HEK293 (cell line): ENCODE results near the gene RNU1-4.
"Not testable (repeated sequence)": the region's sequence is repeated elsewhere in the genome, so short reads cannot be mapped to it uniquely, and the experiment has no call there.

Source experiments
- KLF1 ChIP-seq: fragments of 450-650 bp; formaldehyde crosslinking; IDR thresholded peaks from 2 replicates; pipeline ENCODE4 v1.5.1; 2016; ENCODE audit warnings: missing biosample characterization, missing genetic modification characterization
- SETDB1 ChIP-seq: IDR thresholded peaks from one replicate; pipeline ENCODE4 v1.6.1; 2017; ENCODE audit warnings: mild to moderate bottlenecking, low read length, moderate library complexity, mixed read lengths; ENCODE audit not compliant: insufficient read length
- SP2 ChIP-seq: fragments of 450-650 bp; formaldehyde crosslinking; IDR thresholded peaks from 2 replicates; pipeline ENCODE4 v1.5.1; 2016; ENCODE audit warnings: missing biosample characterization, missing genetic modification characterization
- TCF7L2 ChIP-seq: IDR thresholded peaks from 2 replicates; pipeline ENCODE4 v1.6.1; 2011; ENCODE audit warnings: low read depth, mild to moderate bottlenecking, inconsistent platforms, low read length, moderate library complexity, borderline replicate concordance
- ZFP37 ChIP-seq: fragments of 450-650 bp; formaldehyde crosslinking; IDR thresholded peaks from 2 replicates; pipeline ENCODE4 v1.5.1; 2016; ENCODE audit warnings: missing biosample characterization, missing genetic modification characterization
- ZNF155 ChIP-seq: fragments of 450-650 bp; formaldehyde crosslinking; IDR thresholded peaks from 2 replicates; pipeline ENCODE4 v1.5.1; 2016; ENCODE audit warnings: missing biosample characterization, missing genetic modification characterization
- ZNF23 ChIP-seq: fragments of 450-650 bp; formaldehyde crosslinking; IDR thresholded peaks from 2 replicates; pipeline ENCODE4 v1.5.1; 2016; ENCODE audit warnings: missing biosample characterization, missing genetic modification characterization, borderline replicate concordance
- ZNF274 ChIP-seq, 2 experiments: fragments of 200-500 bp in 1 of 2; fragments of 450-650 bp in 1 of 2; sonication (Bioruptor generic) in 1 of 2; formaldehyde crosslinking in 1 of 2; IDR thresholded peaks; 2 replicates each; pipeline versions ENCODE4 v1.5.1 to v1.6.1; 2014 to 2016; ENCODE audit warnings: borderline replicate concordance in 1 of 2, inconsistent platforms in 1 of 2, low read length in 1 of 2, missing biosample characterization in 1 of 2, missing genetic modification characterization in 1 of 2
- ZNF585B ChIP-seq: fragments of 450-650 bp; formaldehyde crosslinking; IDR thresholded peaks from 2 replicates; pipeline ENCODE4 v1.5.1; 2016; ENCODE audit warnings: missing biosample characterization, missing genetic modification characterization
- ZNF768 ChIP-seq: fragments of 450-650 bp; formaldehyde crosslinking; IDR thresholded peaks from 2 replicates; pipeline ENCODE4 v1.5.1; 2018; ENCODE audit warnings: missing biosample characterization, mild to moderate bottlenecking, missing genetic modification characterization
- TF ChIP-seq, protein P1 (sequence below): fragments of 450-650 bp; formaldehyde crosslinking; IDR thresholded peaks from 2 replicates; pipeline ENCODE4 v1.5.1; 2016; ENCODE audit warnings: missing biosample characterization, missing genetic modification characterization
- TF ChIP-seq, protein P2 (sequence below): fragments of 450-650 bp; IDR thresholded peaks from 2 replicates; pipeline ENCODE4 v1.5.1; 2018; ENCODE audit warnings: missing biosample characterization, missing genetic modification characterization
- TF ChIP-seq, protein P3 (sequence below): fragments of 450-650 bp; formaldehyde crosslinking; IDR thresholded peaks from 2 replicates; pipeline ENCODE4 v1.5.1; 2016; ENCODE audit warnings: missing biosample characterization, missing genetic modification characterization

DNA sequence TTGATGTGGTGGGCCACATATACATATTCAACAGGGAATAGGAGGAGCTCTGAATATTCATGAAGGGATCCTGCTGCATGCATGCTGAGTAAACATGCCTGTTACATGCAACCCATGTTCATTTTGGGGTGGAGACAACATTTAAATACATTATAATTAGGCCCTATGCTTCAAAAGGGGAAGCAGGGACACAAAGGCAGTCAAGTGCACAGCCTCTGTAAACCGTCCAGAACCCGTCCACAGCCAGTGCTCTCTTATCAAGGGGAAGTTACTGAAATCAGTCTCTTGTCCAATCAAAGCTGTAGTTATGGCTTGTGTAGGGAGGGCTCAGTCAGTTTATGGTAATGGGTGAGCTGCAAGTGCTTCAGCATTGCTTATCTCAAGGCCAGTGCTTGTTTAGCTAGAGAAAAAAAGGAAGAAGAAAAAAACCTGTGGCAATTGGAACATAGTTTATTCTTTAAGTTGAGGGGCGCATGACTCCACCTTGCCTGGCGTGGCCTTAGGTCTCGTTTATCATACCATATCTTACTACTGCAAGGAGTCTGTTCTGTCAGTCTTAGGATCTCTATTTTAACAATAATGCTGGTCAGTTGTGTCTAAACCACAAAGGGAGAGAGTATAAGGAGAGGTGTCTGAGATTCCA lies 7.9 kb upstream of the RNU1-4 start:
- TF ChIP-seq, protein P1, sequence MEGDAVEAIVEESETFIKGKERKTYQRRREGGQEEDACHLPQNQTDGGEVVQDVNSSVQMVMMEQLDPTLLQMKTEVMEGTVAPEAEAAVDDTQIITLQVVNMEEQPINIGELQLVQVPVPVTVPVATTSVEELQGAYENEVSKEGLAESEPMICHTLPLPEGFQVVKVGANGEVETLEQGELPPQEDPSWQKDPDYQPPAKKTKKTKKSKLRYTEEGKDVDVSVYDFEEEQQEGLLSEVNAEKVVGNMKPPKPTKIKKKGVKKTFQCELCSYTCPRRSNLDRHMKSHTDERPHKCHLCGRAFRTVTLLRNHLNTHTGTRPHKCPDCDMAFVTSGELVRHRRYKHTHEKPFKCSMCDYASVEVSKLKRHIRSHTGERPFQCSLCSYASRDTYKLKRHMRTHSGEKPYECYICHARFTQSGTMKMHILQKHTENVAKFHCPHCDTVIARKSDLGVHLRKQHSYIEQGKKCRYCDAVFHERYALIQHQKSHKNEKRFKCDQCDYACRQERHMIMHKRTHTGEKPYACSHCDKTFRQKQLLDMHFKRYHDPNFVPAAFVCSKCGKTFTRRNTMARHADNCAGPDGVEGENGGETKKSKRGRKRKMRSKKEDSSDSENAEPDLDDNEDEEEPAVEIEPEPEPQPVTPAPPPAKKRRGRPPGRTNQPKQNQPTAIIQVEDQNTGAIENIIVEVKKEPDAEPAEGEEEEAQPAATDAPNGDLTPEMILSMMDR (tag by site-specific recombination), result not testable (repeated sequence)
- not testable (repeated sequence) for TF ChIP-seq SETDB1; ZNF585B; ZNF274 (IDR thresholded peaks at IDR 0.05; ENCODE audit: low read length); ZNF274 (tag by site-specific recombination; IDR thresholded peaks at IDR 0.05; ENCODE audit: borderline replicate concordance); ZNF768 (tag by site-specific recombination); ZFP37 (tag by site-specific recombination); ZNF155; TCF7L2; SP2 (tag by site-specific recombination); KLF1 (tag by site-specific recombination); ZNF23 (tag by site-specific recombination)
- TF ChIP-seq, protein P2, sequence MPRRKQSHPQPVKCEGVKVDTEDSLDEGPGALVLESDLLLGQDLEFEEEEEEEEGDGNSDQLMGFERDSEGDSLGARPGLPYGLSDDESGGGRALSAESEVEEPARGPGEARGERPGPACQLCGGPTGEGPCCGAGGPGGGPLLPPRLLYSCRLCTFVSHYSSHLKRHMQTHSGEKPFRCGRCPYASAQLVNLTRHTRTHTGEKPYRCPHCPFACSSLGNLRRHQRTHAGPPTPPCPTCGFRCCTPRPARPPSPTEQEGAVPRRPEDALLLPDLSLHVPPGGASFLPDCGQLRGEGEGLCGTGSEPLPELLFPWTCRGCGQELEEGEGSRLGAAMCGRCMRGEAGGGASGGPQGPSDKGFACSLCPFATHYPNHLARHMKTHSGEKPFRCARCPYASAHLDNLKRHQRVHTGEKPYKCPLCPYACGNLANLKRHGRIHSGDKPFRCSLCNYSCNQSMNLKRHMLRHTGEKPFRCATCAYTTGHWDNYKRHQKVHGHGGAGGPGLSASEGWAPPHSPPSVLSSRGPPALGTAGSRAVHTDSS (tag by site-specific recombination), result not testable (repeated sequence)
- TF ChIP-seq, protein P3, sequence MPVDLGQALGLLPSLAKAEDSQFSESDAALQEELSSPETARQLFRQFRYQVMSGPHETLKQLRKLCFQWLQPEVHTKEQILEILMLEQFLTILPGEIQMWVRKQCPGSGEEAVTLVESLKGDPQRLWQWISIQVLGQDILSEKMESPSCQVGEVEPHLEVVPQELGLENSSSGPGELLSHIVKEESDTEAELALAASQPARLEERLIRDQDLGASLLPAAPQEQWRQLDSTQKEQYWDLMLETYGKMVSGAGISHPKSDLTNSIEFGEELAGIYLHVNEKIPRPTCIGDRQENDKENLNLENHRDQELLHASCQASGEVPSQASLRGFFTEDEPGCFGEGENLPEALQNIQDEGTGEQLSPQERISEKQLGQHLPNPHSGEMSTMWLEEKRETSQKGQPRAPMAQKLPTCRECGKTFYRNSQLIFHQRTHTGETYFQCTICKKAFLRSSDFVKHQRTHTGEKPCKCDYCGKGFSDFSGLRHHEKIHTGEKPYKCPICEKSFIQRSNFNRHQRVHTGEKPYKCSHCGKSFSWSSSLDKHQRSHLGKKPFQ, result not testable (repeated sequence)
